OCI-LY1 (cell line): ENCODE results near the gene IWS1.

Source experiments
- H2AFZ ChIP-seq: fragments of 200-600 bp; sonication (generic), shearing (Covaris generic); 2 replicates; pipeline ENCODE4 v1.6.0; 2014; ENCODE audit warnings: antibody characterized with exemption, mild to moderate bottlenecking, low read length
- H3F3A ChIP-seq: fragments of 200-600 bp; sonication (generic), shearing (Covaris generic); 2 replicates; pipeline ENCODE4 v1.6.0; 2014; ENCODE audit warnings: mild to moderate bottlenecking, antibody characterized with exemption, low read length, moderate library complexity; ENCODE audit not compliant: insufficient read depth
- H3K27ac ChIP-seq: fragments of 200-600 bp; sonication (generic); 2 replicates; pipeline ENCODE4 v1.5.1; 2014; ENCODE audit warnings: low read length, mixed run types, mild to moderate bottlenecking, low read depth; ENCODE audit not compliant: poor library complexity, severe bottlenecking
- H3K27me3 ChIP-seq: fragments of 200-600 bp; sonication (generic); 2 replicates; pipeline ENCODE4 v1.6.0; 2014; ENCODE audit warnings: antibody characterized with exemption, mild to moderate bottlenecking, low read length, moderate library complexity; ENCODE audit not compliant: insufficient read depth
- H3K36me3 ChIP-seq: fragments of 200-600 bp; sonication (generic); 2 replicates; pipeline ENCODE4 v1.6.1; 2014; ENCODE audit warnings: mild to moderate bottlenecking, antibody characterized with exemption, low read length, moderate library complexity, mixed read lengths; ENCODE audit not compliant: insufficient read depth
- H3K4me1 ChIP-seq: fragments of 200-600 bp; sonication (generic); 2 replicates; pipeline ENCODE4 v1.5.1; 2014; ENCODE audit warnings: mild to moderate bottlenecking, low read length, moderate library complexity; ENCODE audit not compliant: insufficient read depth, severe bottlenecking
- H3K4me2 ChIP-seq: fragments of 200-600 bp; sonication (generic), shearing (Covaris generic); 2 replicates; pipeline ENCODE4 v1.6.1; 2014; ENCODE audit warnings: low read length
- H3K4me3 ChIP-seq: fragments of 200-600 bp; sonication (generic); 2 replicates; pipeline ENCODE4 v1.5.1; 2014; ENCODE audit warnings: low read length, low read depth, mild to moderate bottlenecking, mixed read lengths; ENCODE audit not compliant: poor library complexity, severe bottlenecking
- H3K79me2 ChIP-seq: fragments of 200-600 bp; shearing (Covaris generic); 2 replicates; pipeline ENCODE4 v1.6.1; 2016; ENCODE audit warnings: mixed run types, low read length, mixed read lengths; ENCODE audit not compliant: insufficient read depth
- H3K9ac ChIP-seq: fragments of 200-600 bp; sonication (generic), shearing (Covaris generic); 2 replicates; pipeline ENCODE4 v1.6.1; 2014; ENCODE audit warnings: mild to moderate bottlenecking, low read length, mixed read lengths
- H3K9me2 ChIP-seq: fragments of 200-600 bp; sonication (generic), shearing (Covaris generic); 2 replicates; pipeline ENCODE4 v1.6.1; 2014; ENCODE audit warnings: low read depth, mild to moderate bottlenecking, low read length, mixed read lengths
- H3K9me3 ChIP-seq: fragments of 200-600 bp; shearing (Covaris generic); 2 replicates; pipeline ENCODE4 v1.6.1; 2014; ENCODE audit warnings: low read length, mixed read lengths
- H4K20me1 ChIP-seq: fragments of 200-600 bp; sonication (generic), shearing (Covaris generic); 2 replicates; pipeline ENCODE4 v1.6.0; 2016; ENCODE audit warnings: mild to moderate bottlenecking, low read length; ENCODE audit not compliant: insufficient read depth
- EZH2 ChIP-seq: fragments of 200-600 bp; sonication (generic), shearing (Covaris generic); IDR thresholded peaks from 2 replicates; pipeline ENCODE4 v1.8.0; 2017; ENCODE audit warnings: borderline replicate concordance, mixed run types, mild to moderate bottlenecking, antibody characterized with exemption, low read length, moderate library complexity, mixed read lengths
- TF ChIP-seq, protein P1 (sequence below): fragments of 200-600 bp; sonication (generic), shearing (Covaris generic); IDR thresholded peaks from 2 replicates; pipeline ENCODE4 v1.5.1; 2017; ENCODE audit warnings: mild to moderate bottlenecking, antibody characterized with exemption, low read length, moderate library complexity, mixed read lengths

The IWS1 gene

GRCh38 chr2:127516041-127516762 lies 10.1 kb downstream of the IWS1 start:
- Histone ChIP-seq H3K9me2 (no peaks in the 10 kb centered on the region), H3K9me3 (no peaks in the 10 kb centered on the region), H3K27me3 (no peaks in the 10 kb centered on the region), H3K36me3 (peaks cover 80% of the 10 kb centered on the region), H3K4me3 (no peak overlapping the region), H3K9ac (no peak overlapping the region), H2AFZ (no peak overlapping the region), H3F3A (no peaks in the 10 kb centered on the region), H3K27ac (no peak overlapping the region), H3K4me2 (no peak overlapping the region), H4K20me1 (no peaks in the 10 kb centered on the region), H3K79me2 (peaks cover 56% of the 10 kb centered on the region), H3K4me1 (no peaks in the 10 kb centered on the region)
- TF ChIP-seq EZH2, result no peak
- TF ChIP-seq, protein P1, sequence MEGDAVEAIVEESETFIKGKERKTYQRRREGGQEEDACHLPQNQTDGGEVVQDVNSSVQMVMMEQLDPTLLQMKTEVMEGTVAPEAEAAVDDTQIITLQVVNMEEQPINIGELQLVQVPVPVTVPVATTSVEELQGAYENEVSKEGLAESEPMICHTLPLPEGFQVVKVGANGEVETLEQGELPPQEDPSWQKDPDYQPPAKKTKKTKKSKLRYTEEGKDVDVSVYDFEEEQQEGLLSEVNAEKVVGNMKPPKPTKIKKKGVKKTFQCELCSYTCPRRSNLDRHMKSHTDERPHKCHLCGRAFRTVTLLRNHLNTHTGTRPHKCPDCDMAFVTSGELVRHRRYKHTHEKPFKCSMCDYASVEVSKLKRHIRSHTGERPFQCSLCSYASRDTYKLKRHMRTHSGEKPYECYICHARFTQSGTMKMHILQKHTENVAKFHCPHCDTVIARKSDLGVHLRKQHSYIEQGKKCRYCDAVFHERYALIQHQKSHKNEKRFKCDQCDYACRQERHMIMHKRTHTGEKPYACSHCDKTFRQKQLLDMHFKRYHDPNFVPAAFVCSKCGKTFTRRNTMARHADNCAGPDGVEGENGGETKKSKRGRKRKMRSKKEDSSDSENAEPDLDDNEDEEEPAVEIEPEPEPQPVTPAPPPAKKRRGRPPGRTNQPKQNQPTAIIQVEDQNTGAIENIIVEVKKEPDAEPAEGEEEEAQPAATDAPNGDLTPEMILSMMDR, result no peak

- H3K36me3 ChIP-seq, result peaks cover 75% of the 10 kb centered on the region
- no peak overlapping the region for H3K4me2 ChIP-seq
- TF ChIP-seq EZH2, result no peak
- TF ChIP-seq, protein P1, result no peak
Measured at GRCh38 chr2:127515383-127515915, 10.8 kb downstream of the IWS1 start.

GRCh38 chr2:127514485-127514884 lies 11.8 kb downstream of the IWS1 start:
- no peak overlapping the region for H3K27ac ChIP-seq
- no peak overlapping the region for H2AFZ ChIP-seq
- H3K79me2 ChIP-seq, result peaks cover 71% of the 10 kb centered on the region
- H3F3A ChIP-seq, result no peaks in the 10 kb centered on the region
- no peaks in the 10 kb centered on the region for H3K27me3 ChIP-seq
- TF ChIP-seq, protein P1, result no peak
- TF ChIP-seq EZH2, result no peak
- no peak overlapping the region for H3K9ac ChIP-seq
- no peak overlapping the region for H3K4me3 ChIP-seq
- no peak overlapping the region for H3K4me2 ChIP-seq
- peaks cover 65% of the 10 kb centered on the region for H3K36me3 ChIP-seq
- H3K9me3 ChIP-seq, result no peaks in the 10 kb centered on the region
- H4K20me1 ChIP-seq, result no peaks in the 10 kb centered on the region
- H3K4me1 ChIP-seq, result no peaks in the 10 kb centered on the region
- H3K9me2 ChIP-seq, result no peaks in the 10 kb centered on the region

More at GRCh38 chr2:127515383-127515915, 10.8 kb downstream of the IWS1 start:
- no peak overlapping the region for H3K27ac ChIP-seq
- no peaks in the 10 kb centered on the region for H3K4me1 ChIP-seq
- H3K4me3 ChIP-seq, result no peak overlapping the region
- no peaks in the 10 kb centered on the region for H3K9me3 ChIP-seq
- no peaks in the 10 kb centered on the region for H3F3A ChIP-seq
- peaks cover 62% of the 10 kb centered on the region for H3K79me2 ChIP-seq
- no peaks in the 10 kb centered on the region for H3K9me2 ChIP-seq
- no peak overlapping the region for H2AFZ ChIP-seq
- H4K20me1 ChIP-seq, result no peaks in the 10 kb centered on the region
- H3K9ac ChIP-seq, result no peak overlapping the region
- H3K27me3 ChIP-seq, result no peaks in the 10 kb centered on the region
